ENCODE measurements around the gene NRIP1.
"Not testable (repeated sequence)": the region's sequence is repeated elsewhere in the genome, so short reads cannot be mapped to it uniquely, and the experiment has no call there.

The NRIP1 gene

GRCh38 chr21:14975136-14975919, 89.5 kb downstream of the NRIP1 start:
- no peak for DNase-seq

- DNase-seq, result no peak
Observed at GRCh38 chr21:14972678-14973077, 92.1 kb downstream of the NRIP1 start.

GRCh38 chr21:14968821-14969220, 96.0 kb downstream of the NRIP1 start:
- no peak for DNase-seq

- no peak for DNase-seq
Observed at GRCh38 chr21:14968029-14968428, 96.8 kb downstream of the NRIP1 start.

- no peak for DNase-seq
Observed at GRCh38 chr21:14964621-14965020, 100.2 kb downstream of the NRIP1 start.

GRCh38 chr21:14962217-14962616, 102.6 kb downstream of the NRIP1 start:
- no peak for DNase-seq

- no peak for DNase-seq
Observed at GRCh38 chr21:14961502-14961901, 103.3 kb downstream of the NRIP1 start.

- DNase-seq, result no peak
Observed at GRCh38 chr21:14959343-14959742, 105.5 kb downstream of the NRIP1 start.

GRCh38 chr21:14957836-14958235, 107.0 kb downstream of the NRIP1 start:
- DNase-seq, result no peak

- no peak for DNase-seq
Observed at GRCh38 chr21:14956807-14957206, 108.0 kb downstream of the NRIP1 start.

GRCh38 chr21:14955936-14956520, 108.8 kb downstream of the NRIP1 start:
- DNase-seq, result no peak

- DNase-seq, result no peak
Observed at GRCh38 chr21:14952916-14953315, 111.9 kb downstream of the NRIP1 start.

GRCh38 chr21:14949603-14950002, 115.2 kb downstream of the NRIP1 start:
- DNase-seq, result no peak

GRCh38 chr21:14947613-14948160, 117.1 kb downstream of the NRIP1 start:
- DNase-seq, result peak in 2 of 3 experiments; percentile 4 to 26

- DNase-seq, result no peak
Observed at GRCh38 chr21:14945176-14945575, 119.6 kb downstream of the NRIP1 start.

- no peak for DNase-seq
Observed at GRCh38 chr21:14943616-14944015, 121.2 kb downstream of the NRIP1 start.

GRCh38 chr21:14942801-14943490, 121.9 kb downstream of the NRIP1 start:
- DNase-seq, result peak in 2 of 3 experiments; percentile 15 to 65

GRCh38 chr21:14927324-14927723, 137.5 kb downstream of the NRIP1 start:
- not testable (repeated sequence) for DNase-seq

GRCh38 chr21:14926186-14926585, 138.6 kb downstream of the NRIP1 start:
- no peak for DNase-seq

GRCh38 chr21:14923468-14923867, 141.3 kb downstream of the NRIP1 start:
- DNase-seq, result no peak

GRCh38 chr21:14922980-14923379, 141.8 kb downstream of the NRIP1 start:
- no peak for DNase-seq

GRCh38 chr21:14918527-14918926, 146.3 kb downstream of the NRIP1 start:
- no peak for DNase-seq

GRCh38 chr21:14917762-14918161, 147.0 kb downstream of the NRIP1 start:
- DNase-seq, result no peak

- no peak for DNase-seq
Observed at GRCh38 chr21:14916676-14917141, 148.1 kb downstream of the NRIP1 start.

Measured in NCI-H1417 (cell line).